IMR-90 (cell line): ENCODE results near the gene DNAH17. TPM values are rescaled to one million over a fixed set of nuclear protein-coding genes. Genes with fewer than 3 reads are reported as not detected.

Experiments
- ATAC-seq: fragments of 200-7000 bp; cut with Tn5 transposase; 2 replicates; pipeline ENCODE4 v1.9.1; 2020; ENCODE audit warnings: low read depth, mild to moderate bottlenecking, moderate library complexity
- BruUV-seq: library from RNA; stranded (reverse); fragments of 400-500 nt; replicated peaks from 2 replicates; lab custom pipeline; 2021; lab: Mats Ljungman, UMichigan
- CTCF ChIA-PET: fragments of 300-600 bp; formaldehyde crosslinking; extraction: SDS; loops from one replicate; lab custom pipeline; 2021; ENCODE audit warnings: antibody characterized with exemption; lab: Yijun Ruan, JAX
- POLR2A ChIA-PET: fragments of 300-600 bp; sonication (Branson Sonifier 250); formaldehyde crosslinking; loops from one replicate; lab custom pipeline; 2022; ENCODE audit warnings: antibody characterized with exemption; ENCODE audit not compliant: unreplicated experiment; lab: Charles Lee
- DNase-seq: peaks from one replicate; pipeline ENCODE4 v3.0.0; 2013
- H2AFZ ChIP-seq: replicated peaks from 2 replicates; pipeline ENCODE3; 2013; ENCODE audit warnings: low read length, mild to moderate bottlenecking; ENCODE audit not compliant: poor library complexity
- H2AK5ac ChIP-seq: 2 replicates; pipeline ENCODE4 v1.6.1; 2013; ENCODE audit warnings: low read depth, low read length, inconsistent platforms
- H2AK9ac ChIP-seq: replicated peaks from 2 replicates; pipeline ENCODE3; 2013; ENCODE audit warnings: mild to moderate bottlenecking, low read depth, low read length, moderate library complexity; ENCODE audit not compliant: poor library complexity
- H2BK120ac ChIP-seq: 2 replicates; pipeline ENCODE4 v1.6.1; 2013; ENCODE audit warnings: low read depth, low read length, inconsistent platforms
- H2BK15ac ChIP-seq: 3 replicates; pipeline ENCODE4 v1.6.1; 2013; ENCODE audit warnings: low read depth, low read length, inconsistent platforms
- H2BK20ac ChIP-seq: 2 replicates; pipeline ENCODE4 v1.6.1; 2013; ENCODE audit warnings: low read depth, mild to moderate bottlenecking, inconsistent platforms, low read length, moderate library complexity
- H2BK5ac ChIP-seq: 2 replicates; pipeline ENCODE4 v1.6.1; 2013; ENCODE audit warnings: mild to moderate bottlenecking, low read depth, low read length, inconsistent platforms; ENCODE audit not compliant: poor library complexity, severe bottlenecking
- H3K14ac ChIP-seq: replicated peaks from 2 replicates; pipeline ENCODE4 v1.6.1; 2013; ENCODE audit warnings: low read depth, low read length, inconsistent platforms
- H3K18ac ChIP-seq: 2 replicates; pipeline ENCODE4 v1.6.1; 2013; ENCODE audit warnings: low read depth, low read length, control low read depth
- H3K23ac ChIP-seq: 2 replicates; pipeline ENCODE4 v1.6.1; 2013; ENCODE audit warnings: low read depth, low read length, inconsistent platforms
- H3K27ac ChIP-seq: 2 replicates; pipeline ENCODE4 v1.5.1; 2013; ENCODE audit warnings: mild to moderate bottlenecking, control low read depth, low read length; ENCODE audit not compliant: insufficient read depth
- H3K27me3 ChIP-seq: 2 replicates; pipeline ENCODE4 v1.6.1; 2013; ENCODE audit warnings: low read length; ENCODE audit not compliant: control insufficient read depth, insufficient read depth
- H3K36me3 ChIP-seq: 2 replicates; pipeline ENCODE4 v1.6.1; 2013; ENCODE audit warnings: low read length, mixed read lengths; ENCODE audit not compliant: control insufficient read depth, insufficient read depth
- H3K4ac ChIP-seq: 2 replicates; pipeline ENCODE4 v1.6.1; 2013; ENCODE audit warnings: low read depth, low read length, inconsistent platforms
- H3K4me1 ChIP-seq: 2 replicates; pipeline ENCODE4 v1.6.1; 2013; ENCODE audit warnings: low read length, mixed read lengths; ENCODE audit not compliant: control insufficient read depth, insufficient read depth
- H3K4me2 ChIP-seq: 2 replicates; pipeline ENCODE4 v1.6.1; 2013; ENCODE audit warnings: low read depth, mild to moderate bottlenecking, control low read depth, low read length, moderate library complexity
- H3K4me3 ChIP-seq: 2 replicates; pipeline ENCODE4 v1.5.1; 2013; ENCODE audit warnings: low read depth, mild to moderate bottlenecking, control low read depth, low read length, moderate library complexity; ENCODE audit not compliant: insufficient read depth
- H3K56ac ChIP-seq: 2 replicates; pipeline ENCODE4 v1.6.1; 2013; ENCODE audit warnings: low read length, inconsistent platforms; ENCODE audit not compliant: insufficient read depth; ENCODE audit errors: extremely low read depth
- H3K79me1 ChIP-seq, 2 experiments: 2 replicates each; pipeline ENCODE4 v1.6.1; 2013; ENCODE audit warnings: low read length in 2 of 2, inconsistent platforms in 1 of 2, low read depth in 1 of 2
- H3K9ac ChIP-seq: 2 replicates; pipeline ENCODE4 v1.6.1; 2013; ENCODE audit warnings: low read depth, low read length, control low read depth
- H3K9me1 ChIP-seq: 2 replicates; pipeline ENCODE4 v1.6.1; 2013; ENCODE audit warnings: low read length, inconsistent platforms; ENCODE audit not compliant: insufficient read depth
- H3K9me3 ChIP-seq: 2 replicates; pipeline ENCODE4 v1.6.1; 2013; ENCODE audit warnings: low read length; ENCODE audit not compliant: control insufficient read depth, insufficient read depth
- H4K20me1 ChIP-seq: 2 replicates; pipeline ENCODE4 v1.6.1; 2013; ENCODE audit warnings: low read length, inconsistent platforms; ENCODE audit not compliant: insufficient read depth
- H4K5ac ChIP-seq: 2 replicates; pipeline ENCODE4 v1.6.1; 2013; ENCODE audit warnings: mild to moderate bottlenecking, low read depth, low read length, control low read depth
- H4K8ac ChIP-seq, 2 experiments: 2 replicates each; pipeline ENCODE4 v1.6.1; 2013; ENCODE audit warnings: low read depth in 2 of 2, low read length in 2 of 2, control low read depth in 1 of 2, inconsistent platforms in 1 of 2
- H4K91ac ChIP-seq: 2 replicates; pipeline ENCODE4 v1.6.1; 2013; ENCODE audit warnings: low read depth, low read length, inconsistent platforms; ENCODE audit not compliant: insufficient read depth
- BHLHE40 ChIP-seq: fragments of 150-350 bp; IDR thresholded peaks from 2 replicates; pipeline ENCODE4 v1.6.1; 2016; ENCODE audit warnings: mild to moderate bottlenecking, low read depth, low read length
- CEBPB ChIP-seq: IDR thresholded peaks from 2 replicates; pipeline ENCODE4 v1.6.1; 2012; ENCODE audit warnings: low read depth, low read length, improper control_type of control experiment
- CHD1 ChIP-seq: IDR thresholded peaks from 2 replicates; pipeline ENCODE4 v1.6.1; 2012; ENCODE audit warnings: low read depth, low read length, improper control_type of control experiment
- CTCF ChIP-seq: conservative IDR thresholded peaks from 2 replicates; pipeline ENCODE4 v1.5.1; 2012; ENCODE audit warnings: mild to moderate bottlenecking, low read depth, low read length, improper control_type of control experiment
- MAFK ChIP-seq: IDR thresholded peaks from 2 replicates; pipeline ENCODE4 v1.6.1; 2012; ENCODE audit warnings: low read depth, low read length, improper control_type of control experiment
- MAZ ChIP-seq: IDR thresholded peaks from 2 replicates; pipeline ENCODE4 v1.6.1; 2012; ENCODE audit warnings: low read depth, mild to moderate bottlenecking, low read length, improper control_type of control experiment, moderate library complexity, borderline replicate concordance
- MXI1 ChIP-seq: IDR thresholded peaks from 2 replicates; pipeline ENCODE4 v1.6.1; 2012; ENCODE audit warnings: low read depth, mild to moderate bottlenecking, low read length, moderate library complexity, borderline replicate concordance
- NFE2L2 ChIP-seq: fragments of 150-350 bp; IDR thresholded peaks from 2 replicates; pipeline ENCODE4 v1.6.1; 2016; ENCODE audit warnings: low read depth, mild to moderate bottlenecking, low read length
- POLR2A ChIP-seq: IDR thresholded peaks from 2 replicates; pipeline ENCODE4 v1.6.1; 2012; ENCODE audit warnings: mild to moderate bottlenecking, low read depth, low read length
- RAD21 ChIP-seq: IDR thresholded peaks from 2 replicates; pipeline ENCODE4 v1.6.1; 2012; ENCODE audit warnings: low read length, improper control_type of control experiment
- RCOR1 ChIP-seq: IDR thresholded peaks from 2 replicates; pipeline ENCODE4 v1.6.1; 2012; ENCODE audit warnings: mild to moderate bottlenecking, low read length, improper control_type of control experiment; ENCODE audit not compliant: insufficient replicate concordance
- RFX5 ChIP-seq: IDR thresholded peaks from 2 replicates; pipeline ENCODE4 v1.8.0; 2012; ENCODE audit warnings: low read depth, mild to moderate bottlenecking, low read length, moderate library complexity
- SMC3 ChIP-seq: fragments of 150-350 bp; IDR thresholded peaks from 2 replicates; pipeline ENCODE4 v1.6.1; 2016; ENCODE audit warnings: low read depth, mild to moderate bottlenecking, antibody characterized with exemption, low read length, moderate library complexity
- WGBS, 2 experiments: methylation state at CpG; one replicate each; pipeline versions ENCODE4 v1.1.5 to v1.1.7; 2013; ENCODE audit warnings: missing lambda C conversion rate in 2 of 2; ENCODE audit not compliant: insufficient read length in 1 of 2; ENCODE audit errors: extremely low coverage in 2 of 2; 5-methylcytosine and 5-hydroxymethylcytosine counted together
- dilution Hi-C: fragments of 300-500 bp; cut with HindIII; formaldehyde crosslinking; loops from one replicate; pipeline ENCODE4 v1.14.3; 2018; ENCODE audit warnings: low sequenced_read_pairs; ENCODE audit not compliant: unreplicated experiment
- in situ Hi-C: fragments of 300-500 bp; cut with MboI; formaldehyde crosslinking; loops from 3 replicates; pipeline ENCODE4 v1.14.3; 2019; ENCODE audit warnings: low sequenced_read_pairs, inconsistent platforms, mixed read lengths
- intact Hi-C: fragments of 100-400 bp; cut with micrococcal nuclease; formaldehyde crosslinking; loops from 2 replicates; pipeline ENCODE4 v1.10.0; 2022
- polyA plus RNA-seq, 3 experiments: library from polyadenylated mRNA; depleted of rRNA; stranded (reverse); fragments of >200 nt; gene quantifications; 2 replicates each; pipeline ENCODE4 v1.2.3, GENCODE V29; 2012; ENCODE audit warnings: low replicate concordance in 1 of 3
- total RNA-seq: library from RNA; depleted of rRNA; stranded (reverse); fragments of >200 nt; gene quantifications from 2 replicates; pipeline ENCODE4 v1.2.3, GENCODE V29; 2012
- TF ChIP-seq, protein P1 (sequence below): fragments of 150-350 bp; IDR thresholded peaks from 2 replicates; pipeline ENCODE4 v1.6.1; 2016; ENCODE audit warnings: low read depth, mild to moderate bottlenecking, low read length, moderate library complexity, borderline replicate concordance
- TF ChIP-seq, protein P2 (sequence below): fragments of 150-350 bp; IDR thresholded peaks from 2 replicates; pipeline ENCODE4 v1.6.1; 2017; ENCODE audit warnings: mild to moderate bottlenecking, antibody characterized with exemption, low read length, low read depth

DNAH17 gene
- total and polyA plus RNA-seq, 2 of the 4 experiments (the other 2 are of a cell fraction): not detected

GRCh38 chr17:78506454-78507309 lies 70.5 kb downstream of the DNAH17 start:
- 80% methylated on average over 8 of the region's 20 CpGs; no CpG with 5 or more reads in 1 of the 2 experiments for WGBS, 2 experiments
- no peak overlapping the region for H4K91ac ChIP-seq
- H3K79me1 ChIP-seq: no peaks in the 10 kb centered on the region
- no peak overlapping the region for H2AFZ ChIP-seq
- H4K20me1 ChIP-seq: no peaks in the 10 kb centered on the region
- no peaks in the 10 kb centered on the region for H3K9me1 ChIP-seq
- H3K23ac ChIP-seq: no peak overlapping the region
- no peak overlapping the region for H4K8ac ChIP-seq
- POLR2A ChIA-PET: no interaction called here
- no peak overlapping the region for H3K4me3 ChIP-seq
- no peak overlapping the region for H3K9ac ChIP-seq
- H3K56ac ChIP-seq: no peak overlapping the region
- H3K18ac ChIP-seq: no peak overlapping the region
- no peak overlapping the region for H3K14ac ChIP-seq
- BruUV-seq: no TSS peak
- DNase-seq: no peak
- H3K9me3 ChIP-seq: no peaks in the 10 kb centered on the region; the same call in 1 of the 2 replicates
- H2BK5ac ChIP-seq: no peak overlapping the region
- no peak overlapping the region for H2AK9ac ChIP-seq
- ATAC-seq: no peak
- H2BK120ac ChIP-seq: no peak overlapping the region
- dilution Hi-C loops (no loop called here), intact Hi-C loops (no loop called here), in situ Hi-C loops (no loop called here)
- no peak overlapping the region for H3K4ac ChIP-seq
- no peaks in the 10 kb centered on the region for H3K36me3 ChIP-seq
- no peak overlapping the region for H4K5ac ChIP-seq
- H3K4me1 ChIP-seq: no peaks in the 10 kb centered on the region
- no peak overlapping the region for H3K4me2 ChIP-seq
- no peak overlapping the region for H3K27ac ChIP-seq
- no peak overlapping the region for H2BK15ac ChIP-seq
- CTCF ChIA-PET: no interaction called here
- H2BK20ac ChIP-seq: no peak overlapping the region
- no peak overlapping the region for H2AK5ac ChIP-seq
- peaks cover 34% of the 10 kb centered on the region for H3K27me3 ChIP-seq
- TF ChIP-seq CTCF (no peak), MXI1 (no peak), NFE2L2 (no peak), RAD21 (no peak), RCOR1 (no peak), BHLHE40 (no peak), RFX5 (no peak), MAFK (no peak), CHD1 (no peak), MAZ (no peak), SMC3 (no peak), CEBPB (no peak), POLR2A (no peak)
- TF ChIP-seq, protein P1, sequence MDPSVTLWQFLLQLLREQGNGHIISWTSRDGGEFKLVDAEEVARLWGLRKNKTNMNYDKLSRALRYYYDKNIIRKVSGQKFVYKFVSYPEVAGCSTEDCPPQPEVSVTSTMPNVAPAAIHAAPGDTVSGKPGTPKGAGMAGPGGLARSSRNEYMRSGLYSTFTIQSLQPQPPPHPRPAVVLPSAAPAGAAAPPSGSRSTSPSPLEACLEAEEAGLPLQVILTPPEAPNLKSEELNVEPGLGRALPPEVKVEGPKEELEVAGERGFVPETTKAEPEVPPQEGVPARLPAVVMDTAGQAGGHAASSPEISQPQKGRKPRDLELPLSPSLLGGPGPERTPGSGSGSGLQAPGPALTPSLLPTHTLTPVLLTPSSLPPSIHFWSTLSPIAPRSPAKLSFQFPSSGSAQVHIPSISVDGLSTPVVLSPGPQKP: no peak
- TF ChIP-seq, protein P2, sequence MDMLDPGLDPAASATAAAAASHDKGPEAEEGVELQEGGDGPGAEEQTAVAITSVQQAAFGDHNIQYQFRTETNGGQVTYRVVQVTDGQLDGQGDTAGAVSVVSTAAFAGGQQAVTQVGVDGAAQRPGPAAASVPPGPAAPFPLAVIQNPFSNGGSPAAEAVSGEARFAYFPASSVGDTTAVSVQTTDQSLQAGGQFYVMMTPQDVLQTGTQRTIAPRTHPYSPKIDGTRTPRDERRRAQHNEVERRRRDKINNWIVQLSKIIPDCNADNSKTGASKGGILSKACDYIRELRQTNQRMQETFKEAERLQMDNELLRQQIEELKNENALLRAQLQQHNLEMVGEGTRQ: no peak
